K562 (cell line): Measurements from ENCODE around the gene IDUA. TPM values are rescaled to one million over a fixed set of nuclear protein-coding genes. Genes with fewer than 3 reads are reported as not detected.

ENCODE experiments used
- ARHGAP35 ChIP-seq: fragments of 450-650 bp; IDR thresholded peaks from 2 replicates; pipeline ENCODE4 v1.6.1; 2018; ENCODE audit not compliant: partially characterized antibody
- ARID2 ChIP-seq: fragments of 450-650 bp; IDR thresholded peaks from 2 replicates; pipeline ENCODE4 v1.6.1; 2017; ENCODE audit warnings: antibody characterized with exemption, mild to moderate bottlenecking
- DDX20 ChIP-seq: fragments of 450-650 bp; IDR thresholded peaks from 2 replicates; pipeline ENCODE4 v1.6.1; 2016; ENCODE audit warnings: missing genetic modification characterization, low read depth, mild to moderate bottlenecking, missing compliant biosample characterization, moderate library complexity
- GABPB1 ChIP-seq: sonication (generic); formaldehyde crosslinking; IDR thresholded peaks from 2 replicates; pipeline ENCODE4 v1.8.0; 2022; ENCODE audit warnings: mild to moderate bottlenecking, missing genetic modification reagents
- HMG20A ChIP-seq: fragments of 450-650 bp; formaldehyde crosslinking; conservative IDR thresholded peaks from 2 replicates; pipeline ENCODE4 v1.4.0; 2020; ENCODE audit warnings: mild to moderate bottlenecking, mixed read lengths
- NCOA1 ChIP-seq: fragments of 450-650 bp; IDR thresholded peaks from 2 replicates; pipeline ENCODE4 v1.6.1; 2016; ENCODE audit warnings: low read depth
- NFE2 ChIP-seq: IDR thresholded peaks from 2 replicates; pipeline ENCODE4 v1.6.1; 2014; ENCODE audit warnings: antibody characterized with exemption, low read depth
- NFE2L1 ChIP-seq: fragments of 450-650 bp; IDR thresholded peaks from 2 replicates; pipeline ENCODE4 v1.6.1; 2016; ENCODE audit warnings: missing genetic modification characterization, low read depth, mild to moderate bottlenecking, missing compliant biosample characterization, moderate library complexity, borderline replicate concordance
- NFRKB ChIP-seq: fragments of 450-650 bp; IDR thresholded peaks from 2 replicates; pipeline ENCODE4 v1.6.1; 2016; ENCODE audit warnings: low read depth
- NR2F6 ChIP-seq: fragments of 450-650 bp; formaldehyde crosslinking; IDR thresholded peaks from 2 replicates; pipeline ENCODE4 v1.4.0; 2020; ENCODE audit warnings: mild to moderate bottlenecking
- PHF20 ChIP-seq: fragments of 450-650 bp; IDR thresholded peaks from 2 replicates; pipeline ENCODE4 v1.6.1; 2018; ENCODE audit not compliant: partially characterized antibody
- RNF2 ChIP-seq: sonication (generic); IDR thresholded peaks from 2 replicates; pipeline ENCODE4 v1.6.1; 2016
- SMAD4 ChIP-seq: fragments of 250-450 bp; sonication (Bioruptor Pico); conservative IDR thresholded peaks from 2 replicates; pipeline ENCODE4 v1.8.0; 2021; ENCODE audit warnings: inconsistent platforms, mild to moderate bottlenecking, moderate library complexity
- TAF1 ChIP-seq: IDR thresholded peaks from 2 replicates; pipeline ENCODE4 v1.6.1; 2011; ENCODE audit warnings: mild to moderate bottlenecking, low read length, moderate library complexity; ENCODE audit not compliant: insufficient read depth, control insufficient read depth, severe bottlenecking; ENCODE audit errors: extremely low read depth
- ZFPM2 ChIP-seq: fragments of 250-450 bp; sonication (Bioruptor Pico); IDR thresholded peaks from 2 replicates; pipeline ENCODE4 v1.5.1; 2022; ENCODE audit warnings: mild to moderate bottlenecking
- ZNF197 ChIP-seq: fragments of 200-800 bp; sonication (Bioruptor generic); IDR thresholded peaks from 2 replicates; pipeline ENCODE4 v1.6.1; 2016; ENCODE audit warnings: low read depth, missing genetic modification characterization, missing compliant biosample characterization
- ZNF408 ChIP-seq: fragments of 250-450 bp; sonication (Bioruptor Pico); IDR thresholded peaks from 2 replicates; pipeline ENCODE4 v1.4.0; 2020; ENCODE audit warnings: low read depth, mild to moderate bottlenecking, moderate library complexity
- ZNF77 ChIP-seq: fragments of 250-450 bp; sonication (Bioruptor Pico); IDR thresholded peaks from 2 replicates; pipeline ENCODE4 v1.5.0; 2020
- polyA plus RNA-seq, 8 experiments: library from polyadenylated mRNA; depleted of rRNA in 4 of 8; stranded (reverse) in 5 of 8; unstranded in 3 of 8; fragments of >200 nt; fragmentation: Nextera tagmentation in 2 of 8; fragmentation: Illumina TruSeq in 1 of 8; extraction: Ambion mirVana in 2 of 8; extraction: Trizol in 1 of 8; gene quantifications; 2 replicates each; pipeline versions ENCODE4 v1.2.1 to v1.2.3, GENCODE V29; 2011 to 2014; ENCODE audit warnings: inconsistent platforms in 1 of 8, missing spikeins in 1 of 8
- total RNA-seq, 7 experiments: library from RNA; depleted of rRNA in 6 of 7; stranded (reverse); fragments of >200 nt in 6 of 7; fragmentation: Illumina TruSeq in 2 of 7; extraction: Trizol in 2 of 7; gene quantifications; 2 replicates each; pipeline versions ENCODE4 v1.2.1 to v1.2.3, GENCODE V29; 2011 to 2021; ENCODE audit warnings: low replicate concordance in 1 of 7
- TF ChIP-seq, protein P1 (sequence below): sonication (generic); formaldehyde crosslinking; IDR thresholded peaks from 2 replicates; pipeline ENCODE4 v1.8.0; 2022; ENCODE audit warnings: mild to moderate bottlenecking, missing genetic modification reagents
- TF ChIP-seq, protein P2 (sequence below): conservative IDR thresholded peaks from 2 replicates; pipeline ENCODE4 v1.6.1; 2011; ENCODE audit warnings: low read depth, mild to moderate bottlenecking, low read length; ENCODE audit not compliant: control insufficient read depth
- TF ChIP-seq, protein P3 (sequence below): fragments of 450-650 bp; formaldehyde crosslinking; IDR thresholded peaks from 2 replicates; pipeline ENCODE4 v1.4.0; 2020; ENCODE audit warnings: mild to moderate bottlenecking
- TF ChIP-seq, protein P4 (sequence below), 2 experiments: fragments of 450-650 bp in 1 of 2; IDR thresholded peaks; 2 replicates each; pipeline ENCODE4 v1.6.1; 2011 to 2017; ENCODE audit warnings: low read depth in 2 of 2, antibody characterized with exemption in 1 of 2, borderline replicate concordance in 1 of 2, low read length in 1 of 2, mild to moderate bottlenecking in 1 of 2, mixed read lengths in 1 of 2; ENCODE audit not compliant: control insufficient read depth in 1 of 2

IDUA gene
- total and polyA plus RNA-seq, 9 of the 15 experiments (the other 6 are each of a cell fraction or from before 2014, with no cell fraction given): 0.04 to 16.1 (median 1.2) TPM

DNA sequence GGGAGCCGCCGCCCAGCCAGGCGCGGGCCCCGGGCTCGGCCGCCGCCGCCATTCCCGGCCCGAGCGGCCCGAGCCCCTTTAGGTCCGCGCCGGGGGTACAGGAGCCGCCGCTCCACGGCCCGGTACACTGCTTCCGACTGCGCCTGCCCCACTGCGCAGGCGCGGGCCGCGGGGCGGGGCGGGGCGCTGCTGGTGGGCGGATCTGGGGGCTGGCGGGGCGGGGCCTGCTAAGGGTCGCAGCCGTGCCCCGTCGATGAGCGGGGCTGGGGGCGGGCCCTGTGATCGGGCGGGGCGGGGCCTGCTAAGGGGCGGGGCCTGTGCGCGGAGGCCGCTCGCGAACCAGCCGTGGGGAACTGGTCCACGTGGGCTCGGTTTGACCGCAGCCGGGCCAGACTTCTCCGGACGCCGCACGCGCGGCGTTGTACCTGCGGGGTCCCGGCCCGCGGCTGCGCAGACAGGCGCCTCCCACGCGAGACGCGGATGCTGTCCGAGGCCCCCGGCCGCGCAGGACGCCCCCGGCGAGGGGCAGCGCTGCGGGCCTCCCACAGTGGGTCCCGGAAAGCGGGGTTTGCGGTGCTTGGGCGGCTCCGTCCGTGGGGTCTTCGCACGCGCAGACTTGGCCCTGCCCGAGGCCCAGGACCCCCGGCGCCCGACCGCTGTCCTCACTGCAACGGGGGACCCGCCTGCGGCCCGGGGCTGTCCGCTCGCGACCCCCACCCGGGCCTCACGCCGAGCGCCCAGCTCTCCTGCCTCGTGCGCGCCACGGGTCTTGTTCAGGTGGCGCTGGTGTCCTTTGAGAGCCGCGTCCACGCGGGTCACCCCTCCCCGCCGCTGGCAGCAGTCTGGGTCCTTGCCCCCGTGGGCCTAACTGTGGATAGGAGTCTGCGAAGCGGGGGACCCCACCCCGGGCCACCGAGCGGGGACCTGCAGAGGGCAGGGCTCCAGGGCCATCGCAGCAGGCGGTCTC lies 13.1 kb upstream of the IDUA start, which contains the start of gene DGKQ (continued):
- TF ChIP-seq, protein P1, sequence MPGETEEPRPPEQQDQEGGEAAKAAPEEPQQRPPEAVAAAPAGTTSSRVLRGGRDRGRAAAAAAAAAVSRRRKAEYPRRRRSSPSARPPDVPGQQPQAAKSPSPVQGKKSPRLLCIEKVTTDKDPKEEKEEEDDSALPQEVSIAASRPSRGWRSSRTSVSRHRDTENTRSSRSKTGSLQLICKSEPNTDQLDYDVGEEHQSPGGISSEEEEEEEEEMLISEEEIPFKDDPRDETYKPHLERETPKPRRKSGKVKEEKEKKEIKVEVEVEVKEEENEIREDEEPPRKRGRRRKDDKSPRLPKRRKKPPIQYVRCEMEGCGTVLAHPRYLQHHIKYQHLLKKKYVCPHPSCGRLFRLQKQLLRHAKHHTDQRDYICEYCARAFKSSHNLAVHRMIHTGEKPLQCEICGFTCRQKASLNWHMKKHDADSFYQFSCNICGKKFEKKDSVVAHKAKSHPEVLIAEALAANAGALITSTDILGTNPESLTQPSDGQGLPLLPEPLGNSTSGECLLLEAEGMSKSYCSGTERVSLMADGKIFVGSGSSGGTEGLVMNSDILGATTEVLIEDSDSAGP (CRISPR knock-in tag): no peak
- TF ChIP-seq NFE2: no peak
- TF ChIP-seq SMAD4 (CRISPR knock-in tag): peak; percentile 61; the same call in 1 of the 2 replicates
- TF ChIP-seq, protein P2, sequence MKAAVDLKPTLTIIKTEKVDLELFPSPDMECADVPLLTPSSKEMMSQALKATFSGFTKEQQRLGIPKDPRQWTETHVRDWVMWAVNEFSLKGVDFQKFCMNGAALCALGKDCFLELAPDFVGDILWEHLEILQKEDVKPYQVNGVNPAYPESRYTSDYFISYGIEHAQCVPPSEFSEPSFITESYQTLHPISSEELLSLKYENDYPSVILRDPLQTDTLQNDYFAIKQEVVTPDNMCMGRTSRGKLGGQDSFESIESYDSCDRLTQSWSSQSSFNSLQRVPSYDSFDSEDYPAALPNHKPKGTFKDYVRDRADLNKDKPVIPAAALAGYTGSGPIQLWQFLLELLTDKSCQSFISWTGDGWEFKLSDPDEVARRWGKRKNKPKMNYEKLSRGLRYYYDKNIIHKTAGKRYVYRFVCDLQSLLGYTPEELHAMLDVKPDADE: no peak
- no peak for TF ChIP-seq HMG20A (CRISPR knock-in tag)
- no peak for TF ChIP-seq RNF2
- TF ChIP-seq GABPB1 (CRISPR knock-in tag): no peak
- peak; percentile 65 for TF ChIP-seq TAF1
- no peak for TF ChIP-seq ZNF408
- TF ChIP-seq ZNF197 (CRISPR knock-in tag): no peak
- TF ChIP-seq ARHGAP35: no peak
- TF ChIP-seq ARID2: no peak
- no peak for TF ChIP-seq ZNF77
- no peak for TF ChIP-seq NCOA1
- no peak for TF ChIP-seq NR2F6 (CRISPR knock-in tag)
- no peak for TF ChIP-seq ZFPM2 (CRISPR knock-in tag)
- TF ChIP-seq NFRKB: no peak
- TF ChIP-seq, protein P3, sequence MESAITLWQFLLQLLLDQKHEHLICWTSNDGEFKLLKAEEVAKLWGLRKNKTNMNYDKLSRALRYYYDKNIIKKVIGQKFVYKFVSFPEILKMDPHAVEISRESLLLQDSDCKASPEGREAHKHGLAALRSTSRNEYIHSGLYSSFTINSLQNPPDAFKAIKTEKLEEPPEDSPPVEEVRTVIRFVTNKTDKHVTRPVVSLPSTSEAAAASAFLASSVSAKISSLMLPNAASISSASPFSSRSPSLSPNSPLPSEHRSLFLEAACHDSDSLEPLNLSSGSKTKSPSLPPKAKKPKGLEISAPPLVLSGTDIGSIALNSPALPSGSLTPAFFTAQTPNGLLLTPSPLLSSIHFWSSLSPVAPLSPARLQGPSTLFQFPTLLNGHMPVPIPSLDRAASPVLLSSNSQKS: no peak
- TF ChIP-seq NFE2L1: no peak
- no peak for TF ChIP-seq DDX20 (tag)
- TF ChIP-seq, protein P4, sequence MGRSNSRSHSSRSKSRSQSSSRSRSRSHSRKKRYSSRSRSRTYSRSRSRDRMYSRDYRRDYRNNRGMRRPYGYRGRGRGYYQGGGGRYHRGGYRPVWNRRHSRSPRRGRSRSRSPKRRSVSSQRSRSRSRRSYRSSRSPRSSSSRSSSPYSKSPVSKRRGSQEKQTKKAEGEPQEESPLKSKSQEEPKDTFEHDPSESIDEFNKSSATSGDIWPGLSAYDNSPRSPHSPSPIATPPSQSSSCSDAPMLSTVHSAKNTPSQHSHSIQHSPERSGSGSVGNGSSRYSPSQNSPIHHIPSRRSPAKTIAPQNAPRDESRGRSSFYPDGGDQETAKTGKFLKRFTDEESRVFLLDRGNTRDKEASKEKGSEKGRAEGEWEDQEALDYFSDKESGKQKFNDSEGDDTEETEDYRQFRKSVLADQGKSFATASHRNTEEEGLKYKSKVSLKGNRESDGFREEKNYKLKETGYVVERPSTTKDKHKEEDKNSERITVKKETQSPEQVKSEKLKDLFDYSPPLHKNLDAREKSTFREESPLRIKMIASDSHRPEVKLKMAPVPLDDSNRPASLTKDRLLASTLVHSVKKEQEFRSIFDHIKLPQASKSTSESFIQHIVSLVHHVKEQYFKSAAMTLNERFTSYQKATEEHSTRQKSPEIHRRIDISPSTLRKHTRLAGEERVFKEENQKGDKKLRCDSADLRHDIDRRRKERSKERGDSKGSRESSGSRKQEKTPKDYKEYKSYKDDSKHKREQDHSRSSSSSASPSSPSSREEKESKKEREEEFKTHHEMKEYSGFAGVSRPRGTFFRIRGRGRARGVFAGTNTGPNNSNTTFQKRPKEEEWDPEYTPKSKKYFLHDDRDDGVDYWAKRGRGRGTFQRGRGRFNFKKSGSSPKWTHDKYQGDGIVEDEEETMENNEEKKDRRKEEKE (IDR thresholded peaks at IDR 0.05; ENCODE audit: borderline replicate concordance in 1 of 2, control insufficient read depth in 1 of 2, low read depth in 2 of 2, low read length in 1 of 2): no peak
- TF ChIP-seq PHF20: no peak
